ENCODE data around the gene CDK2AP2.

GRCh38 chr11:67468056-67468455, 39.9 kb downstream of the CDK2AP2 start:
- TF ChIP-seq CTCF (IDR thresholded peaks at IDR 0.05) (no peak), POLR2A (IDR thresholded peaks at IDR 0.05) (no peak)
